Measurements from ENCODE around the gene TBC1D5.

DNA sequence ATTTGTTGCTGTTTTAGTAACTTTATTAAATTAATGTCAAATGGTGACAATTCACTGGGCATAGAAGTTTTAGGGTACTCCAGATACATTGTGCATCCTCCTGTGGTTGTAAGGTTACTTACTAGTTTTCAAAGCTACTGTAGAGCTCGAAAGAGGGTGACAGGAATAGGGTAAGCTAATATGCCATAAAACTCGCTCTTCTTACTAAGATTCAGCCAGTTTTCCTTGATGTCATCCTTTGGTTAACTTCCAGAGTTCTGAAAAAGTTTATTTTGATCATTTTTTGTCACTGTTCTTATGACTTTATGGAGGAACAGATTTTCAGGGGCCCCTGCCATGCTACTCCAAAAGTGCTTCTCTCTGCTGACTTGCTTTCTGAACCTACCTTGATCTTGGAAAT is 522.8 kb downstream of the TBC1D5 start:
- TF ChIP-seq, protein P1, sequence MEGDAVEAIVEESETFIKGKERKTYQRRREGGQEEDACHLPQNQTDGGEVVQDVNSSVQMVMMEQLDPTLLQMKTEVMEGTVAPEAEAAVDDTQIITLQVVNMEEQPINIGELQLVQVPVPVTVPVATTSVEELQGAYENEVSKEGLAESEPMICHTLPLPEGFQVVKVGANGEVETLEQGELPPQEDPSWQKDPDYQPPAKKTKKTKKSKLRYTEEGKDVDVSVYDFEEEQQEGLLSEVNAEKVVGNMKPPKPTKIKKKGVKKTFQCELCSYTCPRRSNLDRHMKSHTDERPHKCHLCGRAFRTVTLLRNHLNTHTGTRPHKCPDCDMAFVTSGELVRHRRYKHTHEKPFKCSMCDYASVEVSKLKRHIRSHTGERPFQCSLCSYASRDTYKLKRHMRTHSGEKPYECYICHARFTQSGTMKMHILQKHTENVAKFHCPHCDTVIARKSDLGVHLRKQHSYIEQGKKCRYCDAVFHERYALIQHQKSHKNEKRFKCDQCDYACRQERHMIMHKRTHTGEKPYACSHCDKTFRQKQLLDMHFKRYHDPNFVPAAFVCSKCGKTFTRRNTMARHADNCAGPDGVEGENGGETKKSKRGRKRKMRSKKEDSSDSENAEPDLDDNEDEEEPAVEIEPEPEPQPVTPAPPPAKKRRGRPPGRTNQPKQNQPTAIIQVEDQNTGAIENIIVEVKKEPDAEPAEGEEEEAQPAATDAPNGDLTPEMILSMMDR (IDR thresholded peaks at IDR 0.05) = no peak
- no peak for TF ChIP-seq POLR2A (IDR thresholded peaks at IDR 0.05)
